ENCODE results near the gene ANKRD44.
A peak's percentile ranks its signal among the peaks of the same experiment; 100 is the strongest.

The ANKRD44 gene

GRCh38 chr2:197161774-197162173 lies 148.8 kb downstream of the ANKRD44 start:
- no peak overlapping the region for H3K27ac ChIP-seq (ENCODE audit: poor library complexity, severe bottlenecking)
- no peak for TF ChIP-seq CTCF (IDR thresholded peaks at IDR 0.05; ENCODE audit: poor library complexity, severe bottlenecking)
- no peaks in the 10 kb centered on the region for H3K27me3 ChIP-seq (ENCODE audit: insufficient read depth, poor library complexity, severe bottlenecking)
- no peak for ATAC-seq (ENCODE audit: low read depth)
- no peaks in the 10 kb centered on the region for H3K9me3 ChIP-seq (ENCODE audit: severe bottlenecking)
- peaks cover 9% of the 10 kb centered on the region for H3K4me1 ChIP-seq (ENCODE audit: insufficient read depth, poor library complexity, severe bottlenecking)
- no peaks in the 10 kb centered on the region for H3K36me3 ChIP-seq (ENCODE audit: low read depth)
- H3K4me3 ChIP-seq (ENCODE audit: severe bottlenecking): no peak overlapping the region
- DNase-seq (ENCODE audit: low spot score): no peak

GRCh38 chr2:197159661-197160211 lies 150.8 kb downstream of the ANKRD44 start:
- DNase-seq (ENCODE audit: low spot score) (no peak), ATAC-seq (ENCODE audit: low read depth) (peak; percentile 71)
- peak overlapping the region; percentile 17 for H3K27ac ChIP-seq (ENCODE audit: poor library complexity, severe bottlenecking)
- no peaks in the 10 kb centered on the region for H3K27me3 ChIP-seq (ENCODE audit: insufficient read depth, poor library complexity, severe bottlenecking)
- H3K9me3 ChIP-seq (ENCODE audit: severe bottlenecking): no peaks in the 10 kb centered on the region
- H3K4me1 ChIP-seq (ENCODE audit: insufficient read depth, poor library complexity, severe bottlenecking): peaks cover 9% of the 10 kb centered on the region
- no peak for TF ChIP-seq CTCF (IDR thresholded peaks at IDR 0.05; ENCODE audit: poor library complexity, severe bottlenecking)
- H3K36me3 ChIP-seq (ENCODE audit: low read depth): no peaks in the 10 kb centered on the region
- no peak overlapping the region for H3K4me3 ChIP-seq (ENCODE audit: severe bottlenecking)

- no peaks in the 10 kb centered on the region for H3K36me3 ChIP-seq (ENCODE audit: low read depth)
- H3K4me1 ChIP-seq (ENCODE audit: insufficient read depth, poor library complexity, severe bottlenecking): peaks cover 9% of the 10 kb centered on the region
- ATAC-seq (ENCODE audit: low read depth): no peak
- no peaks in the 10 kb centered on the region for H3K27me3 ChIP-seq (ENCODE audit: insufficient read depth, poor library complexity, severe bottlenecking)
- no peaks in the 10 kb centered on the region for H3K9me3 ChIP-seq (ENCODE audit: severe bottlenecking)
- TF ChIP-seq CTCF (IDR thresholded peaks at IDR 0.05; ENCODE audit: poor library complexity, severe bottlenecking): no peak
- no peak overlapping the region for H3K4me3 ChIP-seq (ENCODE audit: severe bottlenecking)
- DNase-seq (ENCODE audit: low spot score): no peak
- peak overlapping the region; percentile 17 for H3K27ac ChIP-seq (ENCODE audit: poor library complexity, severe bottlenecking)
Observed at GRCh38 chr2:197158591-197159550, 151.7 kb downstream of the ANKRD44 start.

- no peaks in the 10 kb centered on the region for H3K27me3 ChIP-seq (ENCODE audit: insufficient read depth, poor library complexity, severe bottlenecking)
- TF ChIP-seq CTCF (IDR thresholded peaks at IDR 0.05; ENCODE audit: poor library complexity, severe bottlenecking): no peak
- H3K36me3 ChIP-seq (ENCODE audit: low read depth): no peaks in the 10 kb centered on the region
- no peaks in the 10 kb centered on the region for H3K9me3 ChIP-seq (ENCODE audit: severe bottlenecking)
- H3K4me3 ChIP-seq (ENCODE audit: severe bottlenecking): no peak overlapping the region
- no peak for DNase-seq (ENCODE audit: low spot score)
- no peak overlapping the region for H3K27ac ChIP-seq (ENCODE audit: poor library complexity, severe bottlenecking)
- peaks cover 9% of the 10 kb centered on the region for H3K4me1 ChIP-seq (ENCODE audit: insufficient read depth, poor library complexity, severe bottlenecking)
- no peak for ATAC-seq (ENCODE audit: low read depth)
Observed at GRCh38 chr2:197157879-197158537, 152.6 kb downstream of the ANKRD44 start.
